ENCODE measurements around the gene SIX2.
"Not testable (repeated sequence)": the region's sequence is repeated elsewhere in the genome, so short reads cannot be mapped to it uniquely, and the experiment has no call there.

SIX2 gene

GRCh38 chr2:45009303-45009927 lies at the start of gene SIX2:
TSS of gene SIX2 (minus strand) at chr2:45009452. CDS start at chr2:45009110, 342 bp downstream.
- peak; percentile 96 for DNase-seq

GRCh38 chr2:45055162-45055605 lies 45.9 kb upstream of the SIX2 start:
- DNase-seq, result no peak

- DNase-seq, result no peak
These were observed 44.7 kb upstream of the SIX2 start for GRCh38 chr2:45053966-45054365.

- no peak for DNase-seq
These were observed 43.2 kb upstream of the SIX2 start for GRCh38 chr2:45052388-45052928.

- DNase-seq, result no peak
These were observed 40.5 kb upstream of the SIX2 start for GRCh38 chr2:45049569-45050336.

- no peak for DNase-seq
These were observed 38.0 kb upstream of the SIX2 start for GRCh38 chr2:45047301-45047700.

GRCh38 chr2:45046786-45047185 lies 37.5 kb upstream of the SIX2 start:
- DNase-seq, result no peak

GRCh38 chr2:45045706-45046105 lies 36.5 kb upstream of the SIX2 start:
- no peak for DNase-seq

GRCh38 chr2:45044916-45045315 lies 35.7 kb upstream of the SIX2 start:
- no peak for DNase-seq

- no peak for DNase-seq
These were observed 33.9 kb upstream of the SIX2 start for GRCh38 chr2:45043174-45043573.

- DNase-seq, result no peak
These were observed 33.1 kb upstream of the SIX2 start for GRCh38 chr2:45042401-45042800.

- DNase-seq, result no peak
These were observed 31.5 kb upstream of the SIX2 start for GRCh38 chr2:45040786-45041185.

GRCh38 chr2:45039804-45040203 lies 30.6 kb upstream of the SIX2 start:
- not testable (repeated sequence) for DNase-seq

GRCh38 chr2:45038861-45039260 lies 29.6 kb upstream of the SIX2 start:
- DNase-seq, result not testable (repeated sequence)

GRCh38 chr2:45033302-45033701 lies 24.1 kb upstream of the SIX2 start:
- no peak for DNase-seq

- no peak for DNase-seq
These were observed 21.8 kb upstream of the SIX2 start for GRCh38 chr2:45031028-45031427.

- no peak for DNase-seq
These were observed 21.3 kb upstream of the SIX2 start for GRCh38 chr2:45030553-45030952.

GRCh38 chr2:45029215-45029614 lies 20.0 kb upstream of the SIX2 start:
- no peak for DNase-seq

- no peak for DNase-seq
These were observed 19.0 kb upstream of the SIX2 start for GRCh38 chr2:45028276-45028675.

GRCh38 chr2:45026924-45027450 lies 17.7 kb upstream of the SIX2 start:
- no peak for DNase-seq

GRCh38 chr2:45024600-45025291 lies 15.5 kb upstream of the SIX2 start:
- DNase-seq, result peak; percentile 79

- DNase-seq, result no peak
These were observed 14.8 kb upstream of the SIX2 start for GRCh38 chr2:45024097-45024496.

GRCh38 chr2:45020439-45020838 lies 11.2 kb upstream of the SIX2 start:
- no peak for DNase-seq
